OCI-LY1 (cell line): ENCODE measurements around the gene MAP3K4.

Experiments
- H2AFZ ChIP-seq: fragments of 200-600 bp; sonication (generic), shearing (Covaris generic); 2 replicates; pipeline ENCODE4 v1.6.0; 2014; ENCODE audit warnings: antibody characterized with exemption, mild to moderate bottlenecking, low read length
- H3F3A ChIP-seq: fragments of 200-600 bp; sonication (generic), shearing (Covaris generic); 2 replicates; pipeline ENCODE4 v1.6.0; 2014; ENCODE audit warnings: mild to moderate bottlenecking, antibody characterized with exemption, low read length, moderate library complexity; ENCODE audit not compliant: insufficient read depth
- H3K27ac ChIP-seq: fragments of 200-600 bp; sonication (generic); 2 replicates; pipeline ENCODE4 v1.5.1; 2014; ENCODE audit warnings: low read length, mixed run types, mild to moderate bottlenecking, low read depth; ENCODE audit not compliant: poor library complexity, severe bottlenecking
- H3K27me3 ChIP-seq: fragments of 200-600 bp; sonication (generic); 2 replicates; pipeline ENCODE4 v1.6.0; 2014; ENCODE audit warnings: antibody characterized with exemption, mild to moderate bottlenecking, low read length, moderate library complexity; ENCODE audit not compliant: insufficient read depth
- H3K36me3 ChIP-seq: fragments of 200-600 bp; sonication (generic); 2 replicates; pipeline ENCODE4 v1.6.1; 2014; ENCODE audit warnings: mild to moderate bottlenecking, antibody characterized with exemption, low read length, moderate library complexity, mixed read lengths; ENCODE audit not compliant: insufficient read depth
- H3K4me1 ChIP-seq: fragments of 200-600 bp; sonication (generic); 2 replicates; pipeline ENCODE4 v1.5.1; 2014; ENCODE audit warnings: mild to moderate bottlenecking, low read length, moderate library complexity; ENCODE audit not compliant: insufficient read depth, severe bottlenecking
- H3K4me2 ChIP-seq: fragments of 200-600 bp; sonication (generic), shearing (Covaris generic); 2 replicates; pipeline ENCODE4 v1.6.1; 2014; ENCODE audit warnings: low read length
- H3K4me3 ChIP-seq: fragments of 200-600 bp; sonication (generic); 2 replicates; pipeline ENCODE4 v1.5.1; 2014; ENCODE audit warnings: low read length, low read depth, mild to moderate bottlenecking, mixed read lengths; ENCODE audit not compliant: poor library complexity, severe bottlenecking
- H3K79me2 ChIP-seq: fragments of 200-600 bp; shearing (Covaris generic); 2 replicates; pipeline ENCODE4 v1.6.1; 2016; ENCODE audit warnings: mixed run types, low read length, mixed read lengths; ENCODE audit not compliant: insufficient read depth
- H3K9ac ChIP-seq: fragments of 200-600 bp; sonication (generic), shearing (Covaris generic); 2 replicates; pipeline ENCODE4 v1.6.1; 2014; ENCODE audit warnings: mild to moderate bottlenecking, low read length, mixed read lengths
- H3K9me2 ChIP-seq: fragments of 200-600 bp; sonication (generic), shearing (Covaris generic); 2 replicates; pipeline ENCODE4 v1.6.1; 2014; ENCODE audit warnings: low read depth, mild to moderate bottlenecking, low read length, mixed read lengths
- H3K9me3 ChIP-seq: fragments of 200-600 bp; shearing (Covaris generic); 2 replicates; pipeline ENCODE4 v1.6.1; 2014; ENCODE audit warnings: low read length, mixed read lengths
- H4K20me1 ChIP-seq: fragments of 200-600 bp; sonication (generic), shearing (Covaris generic); 2 replicates; pipeline ENCODE4 v1.6.0; 2016; ENCODE audit warnings: mild to moderate bottlenecking, low read length; ENCODE audit not compliant: insufficient read depth
- CTCF ChIP-seq: fragments of 200-600 bp; sonication (generic), shearing (Covaris generic); IDR thresholded peaks from 2 replicates; pipeline ENCODE4 v1.5.1; 2017; ENCODE audit warnings: mild to moderate bottlenecking, antibody characterized with exemption, low read length, moderate library complexity, mixed read lengths
- EZH2 ChIP-seq: fragments of 200-600 bp; sonication (generic), shearing (Covaris generic); IDR thresholded peaks from 2 replicates; pipeline ENCODE4 v1.8.0; 2017; ENCODE audit warnings: borderline replicate concordance, mixed run types, mild to moderate bottlenecking, antibody characterized with exemption, low read length, moderate library complexity, mixed read lengths

The MAP3K4 gene

GRCh38 chr6:160945516-160946177 is 45.9 kb upstream of the MAP3K4 start:
- Histone ChIP-seq H3K4me2 (no peak overlapping the region), H3K9ac (no peak overlapping the region)
- TF ChIP-seq EZH2 (no peak), CTCF (no peak)

GRCh38 chr6:160949531-160949930 is 42.0 kb upstream of the MAP3K4 start:
- Histone ChIP-seq H3K4me1 (no peaks in the 10 kb centered on the region), H2AFZ (no peak overlapping the region), H3K4me2 (no peak overlapping the region), H3K9me3 (no peaks in the 10 kb centered on the region), H3K4me3 (no peak overlapping the region), H3K27ac (no peak overlapping the region), H3K27me3 (0 out of 2 replicates have a peak, but pooled peaks cover 4% of the 10 kb centered on the region), H3K79me2 (no peaks in the 10 kb centered on the region), H3F3A (no peaks in the 10 kb centered on the region), H3K9me2 (no peaks in the 10 kb centered on the region), H3K9ac (no peak overlapping the region), H3K36me3 (no peaks in the 10 kb centered on the region), H4K20me1 (no peaks in the 10 kb centered on the region)
- no peak for TF ChIP-seq EZH2
- no peak for TF ChIP-seq CTCF

More at GRCh38 chr6:160945516-160946177, 45.9 kb upstream of the MAP3K4 start:
- no peaks in the 10 kb centered on the region for H3K9me2 ChIP-seq
- no peaks in the 10 kb centered on the region for H3K4me1 ChIP-seq
- no peak overlapping the region for H3K27ac ChIP-seq
- H3K27me3 ChIP-seq: no peaks in the 10 kb centered on the region
- no peaks in the 10 kb centered on the region for H3K9me3 ChIP-seq
- H3K4me3 ChIP-seq: no peak overlapping the region
- no peaks in the 10 kb centered on the region for H3K36me3 ChIP-seq
- H3K79me2 ChIP-seq: no peaks in the 10 kb centered on the region
- no peaks in the 10 kb centered on the region for H4K20me1 ChIP-seq
- H3F3A ChIP-seq: no peaks in the 10 kb centered on the region
- no peak overlapping the region for H2AFZ ChIP-seq

GRCh38 chr6:160950507-160950906 is 41.1 kb upstream of the MAP3K4 start:
- H2AFZ ChIP-seq: no peak overlapping the region

More at GRCh38 chr6:160950507-160950906, 41.1 kb upstream of the MAP3K4 start:
- Histone ChIP-seq H3K4me2 (no peak overlapping the region), H3K79me2 (no peaks in the 10 kb centered on the region), H3K36me3 (no peaks in the 10 kb centered on the region), H3K27me3 (0 out of 2 replicates have a peak, but pooled peaks cover 4% of the 10 kb centered on the region), H4K20me1 (no peaks in the 10 kb centered on the region), H3K4me1 (no peaks in the 10 kb centered on the region), H3F3A (no peaks in the 10 kb centered on the region), H3K27ac (no peak overlapping the region), H3K4me3 (no peak overlapping the region), H3K9me3 (no peaks in the 10 kb centered on the region), H3K9ac (no peak overlapping the region), H3K9me2 (no peaks in the 10 kb centered on the region)
- TF ChIP-seq EZH2 (no peak), CTCF (no peak)
